Right lobe of liver (tissue), 6 donors: ENCODE measurements around the gene FAM216A. TPM values are rescaled to one million over a fixed set of nuclear protein-coding genes. Genes with fewer than 3 reads are reported as not detected.
"Not testable (repeated sequence)": the region's sequence is repeated elsewhere in the genome, so short reads cannot be mapped to it uniquely, and the experiment has no call there.

Experiments
- ATAC-seq, 4 donors: fragments of 200-7000 bp; cut with Tn5 transposase; one replicate each; pipeline ENCODE4 v1.9.1; 2020; ENCODE audit warnings: mild to moderate bottlenecking in 4 of 4, moderate library complexity in 4 of 4
- DNase-seq, 3 donors: peaks; one replicate each; pipeline ENCODE4 v3.0.0-alpha.2; 2020
- H3K27ac ChIP-seq, 3 donors: fragments of 200-600 bp; one replicate each; pipeline ENCODE4 v1.8.0; 2022
- H3K27me3 ChIP-seq, 2 donors: fragments of 200-600 bp; one replicate each; pipeline ENCODE4 v1.8.0; 2022
- H3K36me3 ChIP-seq, 4 donors: fragments of 200-600 bp; sonication (generic) in 1 of 4; one replicate each; pipeline versions ENCODE4 v1.5.1 to v1.8.0; 2017 to 2022; ENCODE audit warnings: control low read depth in 1 of 4
- H3K4me1 ChIP-seq, 4 donors: fragments of 200-600 bp; sonication (generic) in 1 of 4; one replicate each; pipeline versions ENCODE4 v1.5.1 to v1.8.0; 2017 to 2022; ENCODE audit warnings: control low read depth in 1 of 4
- H3K4me3 ChIP-seq, 3 donors: fragments of 200-600 bp; one replicate each; pipeline ENCODE4 v1.8.0; 2022
- H3K9me3 ChIP-seq, 4 donors: fragments of 200-600 bp; sonication (generic) in 1 of 4; one replicate each; pipeline versions ENCODE4 v1.5.1 to v1.8.0; 2017 to 2022; ENCODE audit warnings: control low read depth in 1 of 4
- POLR2A ChIP-seq: fragments of 450-650 bp; IDR thresholded peaks from one replicate; pipeline ENCODE4 v1.6.1; 2017; ENCODE audit warnings: antibody characterized with exemption, mild to moderate bottlenecking
- WGBS: methylation state at CpG from one replicate; pipeline ENCODE4 v1.1.6; 2018; ENCODE audit warnings: low coverage, low lambda C conversion rate; ENCODE audit not compliant: insufficient coverage; ENCODE audit errors: missing lambda C conversion rate; 5-methylcytosine and 5-hydroxymethylcytosine counted together
- intact Hi-C, 2 donors: fragments of 100-400 bp; cut with DNase I; formaldehyde crosslinking; loops; one replicate each; pipeline versions ENCODE4 v1.11.2 to v1.14.1; 2022
- long read RNA-seq: library from polyadenylated mRNA; unstranded; transcript quantifications from one replicate; pipeline ENCODE4 v2.0.0, GENCODE V29; 2019
- total RNA-seq, 6 experiments: library from RNA; depleted of rRNA in 2 of 6; stranded (reverse); fragments of >200 nt in 2 of 6; fragmentation: NEBNext Ultra II Directional in 3 of 6; extraction: Animal tissue kit (Norgen Biotek cat#: 25700) in 3 of 6; gene quantifications; one replicate each; pipeline versions ENCODE4 v1.1.0 to v1.2.4, GENCODE V29; 2016 to 2023
- TF ChIP-seq, protein P1 (sequence below), 4 donors: fragments of 200-600 bp in 3 of 4; fragments of 450-650 bp in 1 of 4; IDR thresholded peaks; one replicate each; pipeline versions ENCODE4 v1.5.1 to v1.8.0; 2016 to 2022; ENCODE audit warnings: antibody characterized with exemption in 4 of 4, mild to moderate bottlenecking in 2 of 4
- donor health status: DM: no; HTN: yes; CAD: no.
- donor health status: DM: no; HTN: no; CAD: no.
- donor health status: DM: no; HTN: no; CAD: no.
- donor health status: DM: no; HTN: yes; CAD: no.
- donor health status: DM: no; HTN: yes; CAD: no.

Gene FAM216A, protein sequence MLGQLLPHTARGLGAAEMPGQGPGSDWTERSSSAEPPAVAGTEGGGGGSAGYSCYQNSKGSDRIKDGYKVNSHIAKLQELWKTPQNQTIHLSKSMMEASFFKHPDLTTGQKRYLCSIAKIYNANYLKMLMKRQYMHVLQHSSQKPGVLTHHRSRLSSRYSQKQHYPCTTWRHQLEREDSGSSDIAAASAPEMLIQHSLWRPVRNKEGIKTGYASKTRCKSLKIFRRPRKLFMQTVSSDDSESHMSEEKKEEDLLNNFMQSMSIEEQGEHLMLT
- total RNA-seq, result 1 to 10 TPM; 1.1 to 9.9 (median 3.1) TPM
- long read RNA-seq, partial matches to known transcripts, result 0 of 2 reads
- long read RNA-seq, other reads (novel, unspliced or antisense), result 0 of 2 reads

DNA sequence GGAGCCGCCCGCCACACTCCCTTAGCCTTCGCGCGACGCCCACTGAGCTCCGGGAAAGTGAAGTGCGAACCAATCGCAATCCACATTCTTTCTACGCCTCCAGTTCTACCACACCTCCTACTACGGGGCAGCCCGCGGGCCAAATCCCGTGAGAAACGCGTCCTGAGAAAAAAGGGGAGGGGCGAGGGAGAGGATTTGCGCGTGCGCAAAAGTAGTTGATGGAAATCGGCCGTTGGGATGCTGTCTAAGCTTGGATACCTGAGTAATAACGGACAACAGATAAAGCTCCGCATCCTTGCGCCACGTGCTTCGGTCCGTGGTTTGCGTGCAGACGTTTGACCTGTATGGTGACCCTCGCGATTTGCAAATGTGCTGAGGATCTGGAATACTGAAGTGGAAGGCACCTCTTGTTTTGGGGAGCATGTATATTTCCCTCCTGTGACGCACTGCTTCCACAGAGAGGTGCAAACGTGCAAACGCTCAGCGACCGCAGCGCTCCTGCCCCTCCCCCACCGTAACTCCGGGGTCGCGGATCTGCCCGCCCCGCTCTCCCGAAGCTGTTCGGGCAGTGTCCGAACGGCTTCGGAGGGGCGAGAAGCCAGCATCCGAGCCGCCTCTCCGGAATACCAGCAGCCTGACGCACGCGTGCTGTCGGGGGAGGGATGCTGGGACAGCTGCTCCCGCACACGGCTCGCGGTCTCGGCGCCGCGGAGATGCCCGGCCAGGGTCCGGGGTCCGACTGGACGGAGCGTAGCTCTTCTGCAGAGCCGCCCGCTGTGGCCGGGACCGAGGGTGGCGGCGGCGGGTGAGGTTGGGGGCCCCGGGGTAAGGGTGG, at the start of gene FAM216A, which contains the start of gene GPN3:
FAM216A (plus strand) TSS at position 632 of the 835 bp plus-strand sequence; CDS start at position 663, 31 bp downstream.
GPN3 (minus strand) TSS at position 44 of the 835 bp plus-strand sequence. CDS start 54 bp downstream, outside the sequence.
- peak within 1 kb of the TSS; percentile 79 to 88 (median 79) for H3K4me3 ChIP-seq
- H3K27ac ChIP-seq, result peak within 1 kb of the TSS; percentile 80 to 90 (median 89)
- H3K36me3 ChIP-seq, result peaks cover 0 to 15% (median 3%) of the 10 kb centered on the region in 4 donors
- no peaks in the 10 kb centered on the region for H3K27me3 ChIP-seq
- no peaks in the 10 kb centered on the region for H3K9me3 ChIP-seq
- DNase-seq (peak; percentile 95 to 98 (median 97)), ATAC-seq (peak; percentile 92 to 94 (median 94))
- intact Hi-C loops, result no loop called here
- TF ChIP-seq, protein P1, sequence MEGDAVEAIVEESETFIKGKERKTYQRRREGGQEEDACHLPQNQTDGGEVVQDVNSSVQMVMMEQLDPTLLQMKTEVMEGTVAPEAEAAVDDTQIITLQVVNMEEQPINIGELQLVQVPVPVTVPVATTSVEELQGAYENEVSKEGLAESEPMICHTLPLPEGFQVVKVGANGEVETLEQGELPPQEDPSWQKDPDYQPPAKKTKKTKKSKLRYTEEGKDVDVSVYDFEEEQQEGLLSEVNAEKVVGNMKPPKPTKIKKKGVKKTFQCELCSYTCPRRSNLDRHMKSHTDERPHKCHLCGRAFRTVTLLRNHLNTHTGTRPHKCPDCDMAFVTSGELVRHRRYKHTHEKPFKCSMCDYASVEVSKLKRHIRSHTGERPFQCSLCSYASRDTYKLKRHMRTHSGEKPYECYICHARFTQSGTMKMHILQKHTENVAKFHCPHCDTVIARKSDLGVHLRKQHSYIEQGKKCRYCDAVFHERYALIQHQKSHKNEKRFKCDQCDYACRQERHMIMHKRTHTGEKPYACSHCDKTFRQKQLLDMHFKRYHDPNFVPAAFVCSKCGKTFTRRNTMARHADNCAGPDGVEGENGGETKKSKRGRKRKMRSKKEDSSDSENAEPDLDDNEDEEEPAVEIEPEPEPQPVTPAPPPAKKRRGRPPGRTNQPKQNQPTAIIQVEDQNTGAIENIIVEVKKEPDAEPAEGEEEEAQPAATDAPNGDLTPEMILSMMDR (IDR thresholded peaks at IDR 0.05), result no peak
- no peak for TF ChIP-seq POLR2A
- WGBS, result 0% methylated on average over 24 of the region's 78 CpGs
- H3K4me1 ChIP-seq, result peaks cover 0 to 15% (median 5%) of the 10 kb centered on the region in 4 donors

DNA sequence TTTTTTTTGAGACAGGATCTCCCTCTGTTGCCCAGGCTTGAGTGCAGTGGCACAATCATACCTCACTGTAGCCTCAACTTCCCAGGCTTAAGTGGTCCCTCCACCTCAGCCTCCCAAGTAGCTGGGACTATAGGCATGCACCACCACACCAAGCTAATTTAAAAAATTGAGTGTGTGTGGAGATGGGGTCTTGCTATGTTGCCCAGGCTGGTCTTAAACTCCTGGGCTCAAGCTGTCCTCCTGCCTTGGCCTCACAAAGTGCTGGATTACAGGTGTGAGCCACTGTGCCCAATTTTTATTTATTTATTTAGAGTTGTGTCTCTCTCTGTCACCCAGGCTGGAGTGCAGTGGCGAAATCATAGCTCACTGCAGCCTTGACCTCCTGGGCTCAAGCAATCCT, 48.0 kb upstream of the FAM216A start:
- H3K27me3 ChIP-seq, ATAC-seq, H3K36me3 ChIP-seq, intact Hi-C loops, H3K27ac ChIP-seq, H3K4me3 ChIP-seq, DNase-seq, H3K9me3 ChIP-seq, H3K4me1 ChIP-seq: not testable (repeated sequence)
- 50% methylated on average over 1 of the region's 1 CpG for WGBS

DNA sequence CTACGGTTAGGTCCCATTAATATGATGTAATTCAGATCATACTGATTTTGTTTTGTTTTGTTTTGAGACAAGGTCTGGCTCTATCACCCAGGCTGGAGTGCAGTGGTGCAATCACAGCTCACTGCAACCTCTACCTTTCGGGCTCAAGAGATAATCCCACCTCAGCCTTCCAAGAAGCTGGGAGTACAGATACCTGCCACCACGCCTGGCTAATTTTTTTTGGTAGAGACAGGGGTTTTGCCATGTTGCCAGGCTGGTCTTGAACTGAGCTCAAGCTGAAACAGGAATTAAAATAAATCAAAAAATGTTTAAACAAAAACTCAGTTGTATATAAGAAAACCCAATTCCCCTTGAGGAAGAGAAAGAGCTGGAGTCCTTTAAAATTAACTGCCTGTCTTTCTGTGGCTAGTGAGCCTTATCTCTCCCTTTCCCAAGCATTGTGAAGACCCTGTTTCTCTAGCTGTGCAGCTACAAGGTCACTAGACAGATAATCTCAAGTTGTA, 47.4 kb upstream of the FAM216A start:
- intact Hi-C loops, result no loop called here
- DNase-seq, result no peak
- Histone ChIP-seq H3K4me1 (no peaks in the 10 kb centered on the region), H3K27ac (no peak overlapping the region), H3K4me3 (no peak overlapping the region), H3K36me3 (no peaks in the 10 kb centered on the region), H3K27me3 (no peaks in the 10 kb centered on the region), H3K9me3 (no peaks in the 10 kb centered on the region)
- TF ChIP-seq POLR2A, result no peak
- TF ChIP-seq, protein P1 (IDR thresholded peaks at IDR 0.05), result no peak
- whole genome bisulfite sequencing, result 44% methylated on average over 3 of the region's 3 CpGs
- no peak for ATAC-seq

DNA sequence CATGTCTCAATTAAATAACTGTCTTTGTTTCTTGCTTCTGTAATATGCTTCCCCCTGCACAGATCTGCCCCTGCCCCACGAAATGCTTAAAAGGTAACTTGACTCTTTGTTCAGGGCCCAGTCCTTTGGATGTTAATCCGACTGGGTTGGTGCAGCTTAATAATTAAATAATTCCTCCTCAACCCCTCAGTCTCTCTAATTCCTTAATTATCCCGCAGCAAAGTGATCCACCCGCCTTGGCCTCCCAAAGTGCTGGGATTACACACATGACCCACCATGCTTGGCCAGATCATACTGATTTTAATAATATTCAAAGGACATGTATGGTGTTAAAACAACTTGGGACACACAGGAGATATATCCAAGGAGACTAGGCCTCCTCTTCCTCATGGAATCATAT, 46.9 kb upstream of the FAM216A start:
- H3K27ac ChIP-seq, result no peak overlapping the region
- no peaks in the 10 kb centered on the region for H3K9me3 ChIP-seq
- H3K36me3 ChIP-seq, result no peaks in the 10 kb centered on the region
- no peak for ATAC-seq
- no peaks in the 10 kb centered on the region for H3K4me1 ChIP-seq
- WGBS, result 68% methylated on average over 4 of the region's 4 CpGs
- no peak for TF ChIP-seq POLR2A
- TF ChIP-seq, protein P1 (IDR thresholded peaks at IDR 0.05), result no peak
- DNase-seq, result no peak
- H3K27me3 ChIP-seq, result no peaks in the 10 kb centered on the region
- intact Hi-C loops, result no loop called here
- no peak overlapping the region for H3K4me3 ChIP-seq
